HG03280 (cell line): Measurements from ENCODE around the gene CEACAM7.
"Not testable (repeated sequence)": the region's sequence is repeated elsewhere in the genome, so short reads cannot be mapped to it uniquely, and the experiment has no call there.

ENCODE experiments used
- ATAC-seq: cut with Tn5 transposase; IDR thresholded peaks from one replicate; pipeline ENCODE4 v1.9.1; 2021; ENCODE audit warnings: mild to moderate bottlenecking, moderate library complexity; ENCODE audit not compliant: unreplicated experiment

The CEACAM7 gene

DNA sequence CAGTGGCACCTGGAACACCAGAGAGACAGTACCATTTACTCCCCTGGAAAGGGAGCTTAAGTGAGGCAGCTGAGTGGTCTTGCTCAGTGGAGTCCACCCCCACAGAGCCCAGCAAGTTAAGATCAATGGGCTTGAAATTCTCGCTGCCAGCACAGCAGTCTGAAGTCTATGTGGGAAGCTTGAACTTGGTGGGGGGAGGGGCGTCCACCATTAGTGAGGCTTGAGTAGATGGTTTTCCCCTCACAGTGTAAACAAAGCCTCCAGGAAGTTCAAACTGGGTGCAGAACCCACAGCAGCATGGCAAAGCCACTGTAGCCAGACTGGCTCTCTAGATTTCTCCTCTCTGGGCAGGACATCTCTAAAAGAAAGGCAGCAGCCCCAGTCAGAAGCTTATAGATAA, 30.9 kb downstream of the CEACAM7 start:
- ATAC-seq: no peak

DNA sequence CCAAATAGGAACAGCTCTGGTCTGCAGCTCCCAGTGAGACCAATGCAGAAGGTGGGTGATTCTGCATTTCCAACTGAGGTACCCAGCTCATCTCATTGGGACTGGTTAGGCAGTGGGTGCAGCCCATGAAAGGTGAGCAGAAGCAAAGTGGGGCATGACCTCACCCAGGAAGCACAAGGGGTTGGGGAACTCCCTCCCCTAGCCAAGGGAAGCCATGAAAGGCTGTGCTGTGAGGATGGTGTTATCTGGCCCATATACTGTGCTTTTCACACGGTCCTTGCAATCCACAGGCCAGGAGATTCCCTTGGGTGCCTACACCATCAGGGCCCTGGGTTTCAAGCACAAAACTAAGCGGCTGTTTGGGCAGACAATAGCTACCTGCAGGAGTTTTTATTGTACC, 31.3 kb downstream of the CEACAM7 start:
- not testable (repeated sequence) for ATAC-seq

DNA sequence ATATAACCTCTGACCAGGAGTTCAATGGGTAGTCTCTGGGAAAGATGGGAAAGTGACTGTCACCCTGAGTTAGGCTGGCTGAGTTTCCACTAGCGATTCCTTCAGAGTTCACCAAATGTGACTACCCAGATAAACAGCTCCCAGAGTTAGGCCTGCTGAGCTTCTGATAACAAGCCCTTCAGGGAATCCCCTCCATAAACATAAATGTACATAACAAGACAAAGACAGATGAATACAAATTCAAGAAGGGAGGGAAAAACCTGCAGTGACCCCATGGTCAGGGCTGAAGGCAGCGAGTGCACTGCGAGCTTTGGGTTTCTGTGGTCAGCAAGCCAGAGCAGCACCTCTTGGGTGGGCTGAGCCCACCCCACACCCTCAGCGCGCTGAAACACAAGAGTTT, 35.8 kb downstream of the CEACAM7 start:
- no peak for ATAC-seq

DNA sequence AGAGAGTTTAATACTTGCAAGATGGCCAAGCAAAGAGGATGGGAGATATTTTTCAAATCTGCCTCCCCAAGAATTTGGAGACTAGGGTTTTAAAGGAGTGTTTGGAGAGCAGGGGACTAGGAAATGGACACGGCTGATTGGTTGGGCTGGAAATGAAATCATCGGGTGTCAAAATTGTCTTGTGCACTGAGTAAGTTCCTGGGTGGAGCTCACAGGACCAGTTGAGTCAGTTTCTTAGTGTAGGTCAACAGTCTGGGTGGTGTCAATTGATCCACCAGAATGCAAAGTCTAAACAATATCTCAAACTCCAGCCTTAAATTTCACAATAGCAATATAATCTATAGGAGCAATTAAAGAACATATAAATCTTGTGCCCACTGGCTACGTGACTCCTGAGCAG, 38.2 kb downstream of the CEACAM7 start:
- no peak for ATAC-seq

DNA sequence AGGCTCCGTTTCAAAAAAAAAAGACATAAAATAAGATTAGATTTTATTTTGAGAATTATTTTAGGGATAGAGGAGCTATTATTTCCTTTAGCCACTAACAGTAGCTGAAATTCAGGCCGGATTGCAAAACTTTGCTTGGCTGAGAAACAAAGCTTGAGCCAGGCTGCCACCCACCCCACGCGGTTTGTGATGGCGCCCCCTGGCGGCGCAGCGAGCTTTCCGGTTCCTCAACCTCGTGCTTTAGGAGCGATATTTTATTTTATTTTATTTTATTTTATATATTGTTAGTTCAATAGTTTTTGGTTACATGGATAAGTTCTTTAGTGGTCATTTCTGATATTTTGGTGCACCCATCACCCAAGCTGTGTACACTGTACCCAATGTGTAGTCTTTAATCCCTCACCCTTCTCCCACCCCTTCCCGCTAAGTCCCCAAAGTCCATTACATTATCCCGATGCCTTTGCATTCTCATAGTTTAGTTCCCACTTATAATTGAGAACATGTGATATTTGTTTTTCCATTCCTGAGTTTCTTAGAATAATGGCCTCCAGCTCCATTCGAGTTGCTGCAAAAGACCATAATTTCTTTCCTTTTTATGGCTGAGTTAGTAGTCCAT, 41.4 kb downstream of the CEACAM7 start:
- no peak for ATAC-seq

DNA sequence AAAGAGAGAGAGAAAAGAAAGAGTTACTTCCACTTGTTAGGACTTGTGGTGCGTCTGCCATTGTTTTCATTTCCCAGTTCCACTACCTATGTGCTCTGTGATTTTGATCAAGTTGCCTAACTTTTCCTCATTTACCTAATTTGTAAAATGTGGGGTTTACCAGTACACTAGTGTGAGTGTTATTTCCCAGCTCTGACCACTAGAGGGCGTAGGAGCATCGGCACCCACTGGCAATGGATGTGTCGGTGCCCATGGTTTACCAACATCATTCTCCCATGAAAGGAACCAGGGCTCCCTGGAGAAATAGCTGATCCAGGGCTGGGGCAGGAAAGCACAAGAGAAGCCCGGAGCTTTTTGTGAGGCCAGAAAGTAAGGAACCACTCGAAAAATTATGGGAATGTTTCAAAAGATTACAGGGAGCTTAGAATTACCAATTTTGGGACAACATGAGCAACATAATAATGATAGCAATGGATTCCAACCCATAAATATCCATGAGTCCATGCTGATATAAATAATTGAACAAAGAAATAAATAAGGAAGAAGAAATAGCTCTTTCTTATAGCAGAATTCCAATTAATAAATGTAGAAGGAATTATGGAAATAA, 46.1 kb downstream of the CEACAM7 start:
- ATAC-seq: no peak

DNA sequence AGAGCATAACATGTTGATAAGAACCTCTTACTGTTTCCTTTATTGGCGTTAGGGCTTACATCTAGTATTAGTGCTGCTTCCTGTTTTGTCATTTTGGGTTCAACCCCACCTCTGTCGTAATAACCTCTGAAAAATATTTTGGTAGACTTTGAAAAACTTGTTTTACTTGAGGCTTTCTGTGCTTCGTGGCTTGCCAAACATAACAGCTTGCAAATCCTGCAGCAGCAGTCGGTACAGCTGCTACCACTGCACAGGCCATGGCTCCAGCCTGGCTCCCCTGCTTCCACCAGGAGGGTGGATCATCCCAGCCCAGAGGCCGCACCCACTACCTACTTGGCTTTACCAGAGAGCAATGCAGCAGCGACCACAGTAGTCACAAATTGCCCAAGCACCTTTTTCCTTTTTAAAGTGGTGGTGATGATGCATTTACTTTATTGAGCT, 49.4 kb downstream of the CEACAM7 start:
- no peak for ATAC-seq

DNA sequence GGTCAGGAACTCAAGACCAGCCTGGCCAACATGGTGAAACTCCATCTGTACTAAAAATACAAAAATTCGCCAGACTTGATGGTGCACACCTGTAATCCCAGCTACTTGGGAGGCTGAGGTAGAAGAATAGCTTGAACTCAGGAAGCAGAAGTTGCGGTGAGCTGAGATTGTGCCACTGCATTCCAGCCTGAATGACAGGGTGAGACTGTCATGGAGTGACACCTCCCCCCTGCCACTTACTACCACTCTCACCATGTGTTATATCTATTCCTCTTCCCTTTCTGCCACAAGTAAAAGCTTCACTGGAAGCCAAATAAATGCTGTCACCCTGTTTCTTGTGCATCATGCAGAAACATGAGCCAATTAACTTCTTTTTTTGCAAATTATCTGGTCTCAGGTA, 50.6 kb downstream of the CEACAM7 start:
- ATAC-seq: no peak

DNA sequence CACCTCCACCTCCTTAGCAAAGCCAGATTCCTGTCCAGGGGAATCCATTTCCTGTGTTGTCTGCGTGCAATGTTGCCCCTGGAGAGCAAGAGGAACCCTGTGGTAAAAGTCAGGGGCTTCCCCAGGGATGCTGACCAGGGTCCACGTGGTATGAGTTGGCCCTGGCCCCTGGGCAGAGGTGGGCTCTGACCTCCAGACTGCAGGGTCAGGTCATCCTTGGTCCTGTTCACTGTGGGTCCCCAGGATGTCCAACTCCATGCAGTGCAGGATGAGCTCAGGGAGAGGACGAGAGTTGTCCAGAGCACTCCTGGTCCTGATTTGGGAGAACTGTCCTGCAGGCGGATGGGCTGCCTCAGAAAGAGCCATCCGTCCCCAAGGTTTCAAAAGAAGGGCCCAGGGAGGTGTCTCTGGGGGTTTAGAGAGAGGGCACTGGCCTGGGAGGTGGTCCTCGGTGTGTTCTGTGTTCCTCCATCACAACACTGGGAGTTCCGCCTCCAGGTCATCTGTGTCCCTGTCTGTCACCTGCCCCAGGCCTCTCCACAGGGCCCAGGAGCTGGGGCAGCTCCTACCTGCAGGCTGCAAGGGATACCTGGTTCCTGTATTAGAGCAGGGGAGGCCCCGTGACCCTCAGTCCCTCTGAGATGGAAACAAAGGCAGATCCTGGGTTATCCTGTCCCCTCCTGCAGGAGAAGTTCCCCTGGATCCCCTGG, 59.9 kb downstream of the CEACAM7 start:
- ATAC-seq: no peak

DNA sequence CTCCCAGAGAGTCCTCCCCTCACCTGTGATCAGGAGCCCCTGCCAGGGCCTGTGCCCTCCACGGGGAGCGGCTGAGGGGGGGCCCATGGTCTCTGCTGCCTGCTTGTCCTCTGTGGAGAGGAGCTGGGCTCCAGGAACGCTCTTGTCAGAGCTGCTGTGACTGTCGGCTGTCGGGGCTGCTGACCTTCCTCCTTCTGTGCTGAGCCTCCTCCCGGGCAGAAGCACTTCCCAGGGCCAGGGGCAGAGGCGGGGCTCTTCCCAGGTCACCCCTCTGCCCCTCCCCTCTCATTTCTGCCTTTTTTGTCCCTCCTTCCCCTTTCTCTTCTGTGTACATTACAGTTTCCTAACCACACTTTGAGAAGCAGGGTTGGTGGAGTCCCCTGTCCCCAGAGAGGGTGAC, 61.2 kb downstream of the CEACAM7 start, which contains the start of gene CEACAM4:
Gene CEACAM4, minus strand, starts transcription at position 198 of the 400 bp plus-strand sequence. Its CDS starts 111 bp downstream, at position 87.
- no peak for ATAC-seq

DNA sequence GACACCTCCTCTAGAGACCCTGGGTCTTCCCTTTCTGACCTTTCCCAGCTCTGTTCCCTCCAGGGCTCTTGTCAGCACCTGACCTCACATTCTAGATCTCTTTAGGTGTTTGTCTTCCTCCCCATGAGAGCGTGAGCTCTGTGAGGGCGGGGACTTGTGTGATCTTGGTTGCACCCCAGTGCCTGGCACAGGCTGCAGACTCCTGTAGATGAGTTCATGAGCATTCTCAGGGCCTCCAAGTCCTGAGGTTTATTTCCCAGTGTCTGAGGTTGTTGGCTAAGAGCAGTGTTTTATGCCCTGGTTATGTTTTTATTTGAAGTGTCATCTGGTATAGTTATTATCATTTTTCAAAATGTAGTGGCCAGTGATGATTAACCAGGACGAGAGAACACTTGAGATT, 61.8 kb downstream of the CEACAM7 start:
- no peak for ATAC-seq

DNA sequence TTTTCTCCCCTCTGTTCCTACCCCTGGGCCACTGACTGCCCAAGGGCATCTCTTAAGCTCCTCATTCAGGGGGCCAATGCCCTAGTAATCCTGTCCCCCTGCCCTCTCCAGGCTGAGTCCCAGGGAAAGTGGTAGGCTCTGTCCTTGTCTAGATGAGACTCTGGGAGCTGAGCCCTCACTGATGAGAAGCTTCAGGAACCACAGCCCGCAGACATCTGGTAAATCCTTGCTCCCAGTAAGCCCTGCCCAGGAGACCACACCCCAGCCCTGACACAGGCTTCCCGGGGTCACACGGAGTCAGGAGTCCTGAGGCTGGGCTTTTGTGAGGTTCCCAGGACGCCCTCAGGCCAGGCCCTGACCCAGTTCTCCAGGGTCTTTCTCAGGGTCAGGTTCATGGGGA, 63.1 kb downstream of the CEACAM7 start:
- no peak for ATAC-seq

DNA sequence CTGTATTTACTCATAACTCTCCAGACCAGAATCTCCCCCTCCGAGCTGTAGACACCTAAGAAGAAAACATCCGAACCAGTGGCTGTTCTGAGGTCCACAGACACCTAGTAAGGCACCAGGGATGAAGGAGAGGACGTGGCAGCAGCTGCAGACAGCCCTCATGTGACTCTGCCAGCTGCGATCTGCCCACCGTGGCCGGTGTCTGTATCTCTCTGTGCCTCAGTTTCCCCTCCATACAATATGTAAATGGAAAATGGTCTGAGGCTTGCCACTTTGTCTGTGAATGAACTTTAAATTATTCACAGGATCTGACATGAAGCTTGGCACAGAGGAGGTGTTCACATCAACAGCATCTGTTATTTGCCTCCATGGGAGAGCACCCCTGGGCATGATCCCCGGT, 63.6 kb downstream of the CEACAM7 start:
- ATAC-seq: no peak

DNA sequence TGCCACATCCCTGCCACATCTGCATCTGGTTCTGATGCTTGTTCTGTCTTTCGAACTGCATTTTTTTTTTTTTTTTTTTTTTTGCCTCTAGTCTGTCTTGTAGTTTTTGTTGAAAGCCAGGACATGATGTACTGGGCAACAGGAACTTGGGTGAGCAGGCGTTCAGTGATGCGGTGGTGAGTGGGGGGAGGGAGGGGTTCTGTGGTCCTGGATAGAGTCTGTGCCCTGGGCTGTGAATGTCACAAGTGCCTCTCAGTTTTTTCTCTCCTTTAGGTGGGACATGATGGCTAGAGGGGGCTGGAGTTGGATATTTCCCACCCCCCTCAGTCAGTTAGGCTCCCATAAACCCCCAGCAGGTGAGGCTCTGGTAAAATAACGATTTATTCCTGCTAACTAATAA, 64.7 kb downstream of the CEACAM7 start:
- ATAC-seq: no peak
